K562 (cell line): ENCODE measurements around the gene GCH1. TPM values are rescaled to one million over a fixed set of nuclear protein-coding genes. Genes with fewer than 3 reads are reported as not detected.

ENCODE experiments used
- ATAC-seq: fragments of 200-7000 bp; cut with Tn5 transposase; 3 replicates; pipeline ENCODE4 v1.9.1; 2020; ENCODE audit warnings: moderate library complexity
- BruUV-seq: library from RNA; stranded (reverse); fragments of 400-500 nt; replicated peaks from 2 replicates; lab custom pipeline; 2021; lab: Mats Ljungman, UMichigan
- CTCF ChIA-PET: fragments of 300-600 bp; formaldehyde crosslinking; extraction: SDS; loops from one replicate; lab custom pipeline; 2021; ENCODE audit warnings: low intra/inter-chr PET ratio; lab: Yijun Ruan, JAX
- POLR2A ChIA-PET: fragments of 300-600, 350-650 bp; sonication (Branson Sonifier 250); formaldehyde crosslinking; extraction: SDS; loops from one replicate; lab custom pipeline; 2021; ENCODE audit warnings: antibody characterized with exemption, inconsistent platforms; lab: Yijun Ruan, JAX
- DNase-seq, 4 experiments: peaks; one replicate each; pipeline versions ENCODE4 v3.0.0 to v3.0.0-alpha.2; 2011 to 2018; ENCODE audit warnings: low spot score in 3 of 4, mixed read lengths in 3 of 4; ENCODE audit errors: extremely low read depth in 1 of 4
- FAIRE-seq: peaks from 2 replicates; lab custom pipeline; 2011; peaks lifted over from hg19 to GRCh38; lab: Jason Lieb, UNC
- H2AFZ ChIP-seq: 2 replicates; pipeline ENCODE4 v1.6.0; 2011; ENCODE audit warnings: low read depth, low read length, control low read depth, inconsistent platforms
- H3K27ac ChIP-seq: fragments of 200-600 bp; 3 replicates; pipeline ENCODE4 v1.8.0; 2011; ENCODE audit warnings: low read depth, mild to moderate bottlenecking, control low read depth, inconsistent platforms, low read length, moderate library complexity, mixed read lengths; ENCODE audit errors: extremely low read depth
- H3K27me3 ChIP-seq, 2 experiments: fragments of 300-600 bp in 1 of 2; 2 replicates in 1 of 2; 3 replicates in 1 of 2; pipeline versions ENCODE4 v1.6.0 to v1.8.0; 2011; ENCODE audit warnings: inconsistent platforms in 2 of 2, low read length in 2 of 2, mild to moderate bottlenecking in 1 of 2, mixed read lengths in 1 of 2, moderate library complexity in 1 of 2; ENCODE audit not compliant: control insufficient read depth in 2 of 2, insufficient read depth in 2 of 2
- H3K36me3 ChIP-seq: fragments of 300-600 bp; 3 replicates; pipeline ENCODE4 v1.8.0; 2011; ENCODE audit warnings: mild to moderate bottlenecking, low read length, inconsistent platforms; ENCODE audit not compliant: control insufficient read depth, insufficient read depth
- H3K4me1 ChIP-seq, 2 experiments: fragments of 200-600 bp in 1 of 2; replicated peaks in 1 of 2; 2 replicates in 1 of 2; 3 replicates in 1 of 2; pipeline versions ENCODE4 v1.5.1 to v1.8.0; 2011; ENCODE audit warnings: inconsistent platforms in 2 of 2, low read length in 2 of 2, mild to moderate bottlenecking in 1 of 2, mixed read lengths in 1 of 2, moderate library complexity in 1 of 2; ENCODE audit not compliant: control insufficient read depth in 2 of 2, insufficient read depth in 2 of 2
- H3K4me2 ChIP-seq: 2 replicates; pipeline ENCODE4 v1.6.1; 2011; ENCODE audit warnings: low read length, control low read depth, inconsistent platforms, mixed read lengths; ENCODE audit not compliant: insufficient read depth
- H3K4me3 ChIP-seq: fragments of 200-600 bp; sonication (generic), shearing (Covaris generic); 2 replicates; pipeline ENCODE4 v1.5.1; 2016; ENCODE audit warnings: control low read depth, inconsistent platforms
- H3K79me2 ChIP-seq: fragments of 200-600 bp; 3 replicates; pipeline ENCODE4 v1.8.0; 2011; ENCODE audit warnings: low read length, inconsistent platforms; ENCODE audit not compliant: control insufficient read depth, insufficient read depth
- H3K9ac ChIP-seq, 2 experiments: 2 replicates each; pipeline versions ENCODE4 v1.6.0 to v1.6.1; 2011; ENCODE audit warnings: low read depth in 2 of 2, low read length in 2 of 2, control low read depth in 1 of 2, inconsistent platforms in 1 of 2, mild to moderate bottlenecking in 1 of 2, mixed read lengths in 1 of 2; ENCODE audit not compliant: insufficient read depth in 1 of 2
- H3K9me1 ChIP-seq: one replicate; pipeline ENCODE4 v1.6.0; 2011; ENCODE audit warnings: inconsistent platforms, mild to moderate bottlenecking, low read length, moderate library complexity; ENCODE audit not compliant: control insufficient read depth, insufficient read depth
- H3K9me3 ChIP-seq: replicated peaks from 2 replicates; pipeline ENCODE4 v1.5.1; 2011; ENCODE audit warnings: low read depth, low read length, inconsistent platforms; ENCODE audit not compliant: control insufficient read depth, insufficient read depth
- H4K20me1 ChIP-seq: replicated peaks from 2 replicates; pipeline ENCODE4 v1.6.1; 2011; ENCODE audit warnings: low read length, inconsistent platforms, mixed read lengths; ENCODE audit not compliant: control insufficient read depth, insufficient read depth
- BDP1 ChIP-seq: IDR thresholded peaks from 3 replicates; pipeline ENCODE4 v1.6.1; 2011; ENCODE audit not compliant: insufficient read length, insufficient read depth
- BMI1 ChIP-seq: fragments of 150-350 bp; IDR thresholded peaks from 2 replicates; pipeline ENCODE4 v1.6.1; 2014; ENCODE audit warnings: low read length
- POLR2A ChIP-seq: fragments of 450-650 bp; conservative IDR thresholded peaks from 2 replicates; pipeline ENCODE4 v1.6.1; 2016
- SETDB1 ChIP-seq: IDR thresholded peaks from one replicate; pipeline ENCODE4 v1.6.1; 2012; ENCODE audit warnings: low read length, control low read depth, inconsistent platforms
- SMAD4 ChIP-seq: fragments of 250-450 bp; sonication (Bioruptor Pico); conservative IDR thresholded peaks from 2 replicates; pipeline ENCODE4 v1.8.0; 2021; ENCODE audit warnings: inconsistent platforms, mild to moderate bottlenecking, moderate library complexity
- TBL1XR1 ChIP-seq, 2 experiments: IDR thresholded peaks; 2 replicates each; pipeline ENCODE4 v1.6.1; 2012; ENCODE audit warnings: improper control_type of control experiment in 2 of 2, low read length in 2 of 2, mild to moderate bottlenecking in 1 of 2
- TCF7L2 ChIP-seq: fragments of 150-350 bp; IDR thresholded peaks from 2 replicates; pipeline ENCODE4 v1.6.1; 2016; ENCODE audit warnings: low read depth, mild to moderate bottlenecking, low read length, moderate library complexity
- ZBTB17 ChIP-seq: fragments of 450-650 bp; formaldehyde crosslinking; IDR thresholded peaks from 2 replicates; pipeline ENCODE4 v1.4.0; 2020; ENCODE audit warnings: mild to moderate bottlenecking
- ZBTB8A ChIP-seq: fragments of 450-650 bp; IDR thresholded peaks from 2 replicates; pipeline ENCODE4 v1.6.1; 2018; ENCODE audit warnings: mild to moderate bottlenecking, moderate library complexity; ENCODE audit not compliant: partially characterized antibody
- ZNF23 ChIP-seq: fragments of 250-450 bp; sonication (Bioruptor Pico); IDR thresholded peaks from 2 replicates; pipeline ENCODE4 v1.4.0; 2020; ENCODE audit warnings: mild to moderate bottlenecking
- ZNF431 ChIP-seq: sonication (generic); formaldehyde crosslinking; IDR thresholded peaks from 2 replicates; pipeline ENCODE4 v1.8.0; 2022; ENCODE audit warnings: mild to moderate bottlenecking, missing genetic modification reagents
- ZNF75A ChIP-seq: fragments of 450-650 bp; formaldehyde crosslinking; IDR thresholded peaks from 2 replicates; pipeline ENCODE4 v1.4.0; 2020; ENCODE audit warnings: mild to moderate bottlenecking
- WGBS: fragments of 100-300 bp; shearing (Covaris generic); methylation state at CpG from one replicate; pipeline ENCODE4 v1.1.6; 2016; ENCODE audit warnings: low coverage, mixed read lengths; ENCODE audit not compliant: insufficient coverage; ENCODE audit errors: missing lambda C conversion rate; 5-methylcytosine and 5-hydroxymethylcytosine counted together
- in situ Hi-C: fragments of 300-500 bp; cut with MboI; formaldehyde crosslinking; loops from 4 replicates; pipeline ENCODE4 v1.15.0; 2018; ENCODE audit warnings: inconsistent platforms, mixed read lengths
- intact Hi-C: fragments of 100-400 bp; cut with micrococcal nuclease; formaldehyde crosslinking; loops from 2 replicates; pipeline ENCODE4 v1.14.2; 2022
- polyA plus RNA-seq, 8 experiments: library from polyadenylated mRNA; depleted of rRNA in 4 of 8; stranded (reverse) in 5 of 8; unstranded in 3 of 8; fragments of >200 nt; fragmentation: Nextera tagmentation in 2 of 8; fragmentation: Illumina TruSeq in 1 of 8; extraction: Ambion mirVana in 2 of 8; extraction: Trizol in 1 of 8; gene quantifications; 2 replicates each; pipeline versions ENCODE4 v1.2.1 to v1.2.3, GENCODE V29; 2011 to 2014; ENCODE audit warnings: inconsistent platforms in 1 of 8, missing spikeins in 1 of 8
- total RNA-seq, 7 experiments: library from RNA; depleted of rRNA in 6 of 7; stranded (reverse); fragments of >200 nt in 6 of 7; fragmentation: Illumina TruSeq in 2 of 7; extraction: Trizol in 2 of 7; gene quantifications; 2 replicates each; pipeline versions ENCODE4 v1.2.1 to v1.2.3, GENCODE V29; 2011 to 2021; ENCODE audit warnings: low replicate concordance in 1 of 7
- TF ChIP-seq, protein P1 (sequence below): fragments of 250-450 bp; sonication (Bioruptor Pico); IDR thresholded peaks from 2 replicates; pipeline ENCODE4 v1.8.0; 2022; ENCODE audit warnings: moderate library complexity, mild to moderate bottlenecking, inconsistent platforms
- TF ChIP-seq, protein P2 (sequence below): sonication (generic); formaldehyde crosslinking; IDR thresholded peaks from 2 replicates; pipeline ENCODE4 v1.4.0; 2020; ENCODE audit warnings: mild to moderate bottlenecking, missing genetic modification reagents

GCH1 gene
- total and polyA plus RNA-seq, 9 of the 15 experiments (the other 6 are each of a cell fraction or from before 2014, with no cell fraction given), result 3.9 to 13.1 (median 6.5) TPM

DNA sequence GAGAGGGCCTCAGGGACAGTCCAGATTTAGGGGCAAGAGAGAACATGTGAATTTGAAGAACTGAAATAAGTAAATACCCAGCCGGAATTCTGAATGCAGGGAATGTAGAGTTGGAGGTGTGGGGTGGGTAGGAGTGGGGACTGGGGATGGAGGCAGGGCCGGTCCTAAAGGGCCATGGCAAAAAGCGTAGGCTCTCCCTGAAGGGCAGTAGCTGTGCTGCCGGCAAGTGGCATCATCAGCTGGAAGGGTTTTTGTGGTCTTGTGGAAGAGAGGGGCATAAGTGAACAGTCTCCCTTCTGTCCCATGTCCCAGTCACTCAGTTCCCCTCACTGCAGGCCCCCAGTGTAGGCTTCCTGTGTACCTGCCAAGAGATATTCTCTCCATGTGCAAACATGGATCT, 104.6 kb downstream of the GCH1 start:
- H3K4me2 ChIP-seq, result no peak overlapping the region
- ATAC-seq (no peak), FAIRE-seq (no peak), DNase-seq (no peak)
- TF ChIP-seq POLR2A (no peak), BMI1 (no peak), SETDB1 (no peak), ZNF431 (CRISPR knock-in tag) (no peak), SMAD4 (CRISPR knock-in tag) (no peak), ZBTB17 (no peak), TCF7L2 (no peak), ZNF75A (CRISPR knock-in tag) (no peak), BDP1 (no peak), ZNF23 (CRISPR knock-in tag) (no peak), ZBTB8A (no peak), TBL1XR1 (IDR thresholded peaks at IDR 0.05; ENCODE audit: low read length in 2 of 2) (no peak)
- TF ChIP-seq, protein P1, sequence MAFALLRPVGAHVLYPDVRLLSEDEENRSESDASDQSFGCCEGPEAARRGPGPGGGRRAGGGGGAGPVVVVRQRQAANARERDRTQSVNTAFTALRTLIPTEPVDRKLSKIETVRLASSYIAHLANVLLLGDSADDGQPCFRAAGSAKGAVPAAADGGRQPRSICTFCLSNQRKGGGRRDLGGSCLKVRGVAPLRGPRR (CRISPR knock-in tag), result no peak
- TF ChIP-seq, protein P2, sequence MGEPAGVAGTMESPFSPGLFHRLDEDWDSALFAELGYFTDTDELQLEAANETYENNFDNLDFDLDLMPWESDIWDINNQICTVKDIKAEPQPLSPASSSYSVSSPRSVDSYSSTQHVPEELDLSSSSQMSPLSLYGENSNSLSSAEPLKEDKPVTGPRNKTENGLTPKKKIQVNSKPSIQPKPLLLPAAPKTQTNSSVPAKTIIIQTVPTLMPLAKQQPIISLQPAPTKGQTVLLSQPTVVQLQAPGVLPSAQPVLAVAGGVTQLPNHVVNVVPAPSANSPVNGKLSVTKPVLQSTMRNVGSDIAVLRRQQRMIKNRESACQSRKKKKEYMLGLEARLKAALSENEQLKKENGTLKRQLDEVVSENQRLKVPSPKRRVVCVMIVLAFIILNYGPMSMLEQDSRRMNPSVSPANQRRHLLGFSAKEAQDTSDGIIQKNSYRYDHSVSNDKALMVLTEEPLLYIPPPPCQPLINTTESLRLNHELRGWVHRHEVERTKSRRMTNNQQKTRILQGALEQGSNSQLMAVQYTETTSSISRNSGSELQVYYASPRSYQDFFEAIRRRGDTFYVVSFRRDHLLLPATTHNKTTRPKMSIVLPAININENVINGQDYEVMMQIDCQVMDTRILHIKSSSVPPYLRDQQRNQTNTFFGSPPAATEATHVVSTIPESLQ, result no peak
- ChIA-PET CTCF (no interaction called here), POLR2A (interaction anchor here (0.6 kb wide), 1 partner anchor 386 kb away, joined by 3 read pairs; no protein-coding TSS in a partner anchor)
- no CpG with 5 or more reads among the region's 4 CpGs for whole genome bisulfite sequencing
- no peaks in the 10 kb centered on the region for H4K20me1 ChIP-seq
- in situ Hi-C loops (loop anchor here (25.0 kb wide), 1 partner anchor 1261 kb away; no protein-coding TSS in a partner anchor), intact Hi-C loops (no loop called here)
- 0 out of 2 replicates have a peak, but pooled peaks cover 2% of the 10 kb centered on the region for H3K9me3 ChIP-seq
- no peaks in the 10 kb centered on the region for H3K4me1 ChIP-seq
- H3K79me2 ChIP-seq, result no peaks in the 10 kb centered on the region
- H3K9ac ChIP-seq, result no peak overlapping the region
- H3K36me3 ChIP-seq, result no peaks in the 10 kb centered on the region
- H3K9me1 ChIP-seq, result no peaks in the 10 kb centered on the region
- 0 out of 5 replicates have a peak, but pooled peaks cover 0 to 2% of the 10 kb centered on the region in 2 experiments for H3K27me3 ChIP-seq
- H2AFZ ChIP-seq, result no peak overlapping the region
- BruUV-seq, result no TSS peak
- H3K27ac ChIP-seq, result no peak overlapping the region
- no peak overlapping the region for H3K4me3 ChIP-seq
